H1 (cell line): ENCODE results near the gene TAOK1.

Experiments
- NRF1 ChIP-seq: IDR thresholded peaks from 2 replicates; pipeline ENCODE4 v1.6.1; 2011; ENCODE audit warnings: mild to moderate bottlenecking, low read depth, low read length, improper control_type of control experiment
- POLR2A ChIP-seq, 2 experiments: IDR thresholded peaks; 1 replicate in 1 of 2; 2 replicates in 1 of 2; pipeline ENCODE4 v1.6.1; 2011; ENCODE audit warnings: low read depth in 2 of 2, low read length in 2 of 2, mild to moderate bottlenecking in 2 of 2; ENCODE audit errors: control extremely low read depth in 1 of 2

DNA sequence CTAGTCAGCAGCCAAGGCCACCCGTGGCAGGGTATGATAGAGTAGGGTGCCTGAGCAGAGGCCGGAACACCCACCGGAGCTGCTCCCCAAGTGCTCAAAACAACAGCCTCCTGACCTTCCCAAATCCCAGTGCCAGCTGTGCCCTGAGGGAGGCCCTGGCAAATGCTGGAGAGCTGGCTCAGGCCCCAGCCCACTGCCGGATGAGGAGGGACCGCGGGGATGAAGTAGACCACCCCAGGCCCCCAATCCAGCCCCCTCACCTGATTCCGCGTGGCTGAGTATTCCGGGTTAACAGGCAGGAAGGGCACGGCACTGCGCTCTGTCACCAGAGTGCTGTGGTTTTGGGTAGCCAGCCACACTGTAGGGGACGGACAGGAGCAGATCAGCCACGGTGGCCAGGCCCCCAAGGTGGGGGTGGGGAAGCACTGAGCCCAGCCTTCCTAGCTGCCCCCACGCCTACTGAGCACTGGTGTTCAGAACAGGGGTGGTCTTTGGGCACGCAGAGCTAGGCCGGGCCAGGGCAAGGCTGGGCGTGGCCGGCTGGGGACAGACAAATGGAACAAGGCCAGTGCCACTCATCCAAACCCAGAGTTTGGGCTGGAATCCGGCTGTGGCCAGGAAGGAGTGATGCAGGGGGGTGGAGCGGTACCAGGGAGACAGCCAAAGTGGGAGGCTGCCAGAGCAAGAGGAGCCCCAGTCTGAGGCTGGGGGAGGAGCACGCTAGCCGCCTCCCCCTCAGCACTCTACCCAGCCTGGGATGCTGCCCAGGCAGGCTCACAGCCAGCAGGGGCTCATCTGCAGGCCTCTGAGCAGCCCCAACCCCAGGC is 187.4 kb downstream of the TAOK1 start:
- TF ChIP-seq POLR2A (IDR thresholded peaks at IDR 0.05; ENCODE audit: control extremely low read depth in 1 of 2, low read depth in 2 of 2, low read length in 2 of 2) (no peak), NRF1 (no peak)
